ENCODE measurements around the gene STUB1.
A peak's percentile ranks its signal among the peaks of the same experiment; 100 is the strongest.

STUB1 gene

GRCh38 chr16:632486-633335 lies 47.5 kb upstream of the STUB1 start:
- no peak for DNase-seq (ENCODE audit: low read depth in 1 of 2, low spot score in 1 of 2)
- TF ChIP-seq, protein P1, sequence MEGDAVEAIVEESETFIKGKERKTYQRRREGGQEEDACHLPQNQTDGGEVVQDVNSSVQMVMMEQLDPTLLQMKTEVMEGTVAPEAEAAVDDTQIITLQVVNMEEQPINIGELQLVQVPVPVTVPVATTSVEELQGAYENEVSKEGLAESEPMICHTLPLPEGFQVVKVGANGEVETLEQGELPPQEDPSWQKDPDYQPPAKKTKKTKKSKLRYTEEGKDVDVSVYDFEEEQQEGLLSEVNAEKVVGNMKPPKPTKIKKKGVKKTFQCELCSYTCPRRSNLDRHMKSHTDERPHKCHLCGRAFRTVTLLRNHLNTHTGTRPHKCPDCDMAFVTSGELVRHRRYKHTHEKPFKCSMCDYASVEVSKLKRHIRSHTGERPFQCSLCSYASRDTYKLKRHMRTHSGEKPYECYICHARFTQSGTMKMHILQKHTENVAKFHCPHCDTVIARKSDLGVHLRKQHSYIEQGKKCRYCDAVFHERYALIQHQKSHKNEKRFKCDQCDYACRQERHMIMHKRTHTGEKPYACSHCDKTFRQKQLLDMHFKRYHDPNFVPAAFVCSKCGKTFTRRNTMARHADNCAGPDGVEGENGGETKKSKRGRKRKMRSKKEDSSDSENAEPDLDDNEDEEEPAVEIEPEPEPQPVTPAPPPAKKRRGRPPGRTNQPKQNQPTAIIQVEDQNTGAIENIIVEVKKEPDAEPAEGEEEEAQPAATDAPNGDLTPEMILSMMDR (IDR thresholded peaks at IDR 0.05; ENCODE audit: insufficient read depth, low read length): no peak
- TF ChIP-seq POLR2AphosphoS5 (IDR thresholded peaks at IDR 0.05; ENCODE audit: low read depth): peak; percentile 57
- H3K4me3 ChIP-seq (replicated peaks; ENCODE audit: insufficient read depth, low read length): no peak overlapping the region
- H3K27me3 ChIP-seq (ENCODE audit: insufficient read depth, poor library complexity, severe bottlenecking): no peaks in the 10 kb centered on the region
- H3K27ac ChIP-seq (replicated peaks): no peak overlapping the region

- no peak overlapping the region for H3K27ac ChIP-seq (replicated peaks)
- DNase-seq (ENCODE audit: low read depth in 1 of 2, low spot score in 1 of 2): no peak
- H3K4me3 ChIP-seq (replicated peaks; ENCODE audit: insufficient read depth, low read length): no peak overlapping the region
- H3K27me3 ChIP-seq (ENCODE audit: insufficient read depth, poor library complexity, severe bottlenecking): no peaks in the 10 kb centered on the region
- TF ChIP-seq, protein P2, sequence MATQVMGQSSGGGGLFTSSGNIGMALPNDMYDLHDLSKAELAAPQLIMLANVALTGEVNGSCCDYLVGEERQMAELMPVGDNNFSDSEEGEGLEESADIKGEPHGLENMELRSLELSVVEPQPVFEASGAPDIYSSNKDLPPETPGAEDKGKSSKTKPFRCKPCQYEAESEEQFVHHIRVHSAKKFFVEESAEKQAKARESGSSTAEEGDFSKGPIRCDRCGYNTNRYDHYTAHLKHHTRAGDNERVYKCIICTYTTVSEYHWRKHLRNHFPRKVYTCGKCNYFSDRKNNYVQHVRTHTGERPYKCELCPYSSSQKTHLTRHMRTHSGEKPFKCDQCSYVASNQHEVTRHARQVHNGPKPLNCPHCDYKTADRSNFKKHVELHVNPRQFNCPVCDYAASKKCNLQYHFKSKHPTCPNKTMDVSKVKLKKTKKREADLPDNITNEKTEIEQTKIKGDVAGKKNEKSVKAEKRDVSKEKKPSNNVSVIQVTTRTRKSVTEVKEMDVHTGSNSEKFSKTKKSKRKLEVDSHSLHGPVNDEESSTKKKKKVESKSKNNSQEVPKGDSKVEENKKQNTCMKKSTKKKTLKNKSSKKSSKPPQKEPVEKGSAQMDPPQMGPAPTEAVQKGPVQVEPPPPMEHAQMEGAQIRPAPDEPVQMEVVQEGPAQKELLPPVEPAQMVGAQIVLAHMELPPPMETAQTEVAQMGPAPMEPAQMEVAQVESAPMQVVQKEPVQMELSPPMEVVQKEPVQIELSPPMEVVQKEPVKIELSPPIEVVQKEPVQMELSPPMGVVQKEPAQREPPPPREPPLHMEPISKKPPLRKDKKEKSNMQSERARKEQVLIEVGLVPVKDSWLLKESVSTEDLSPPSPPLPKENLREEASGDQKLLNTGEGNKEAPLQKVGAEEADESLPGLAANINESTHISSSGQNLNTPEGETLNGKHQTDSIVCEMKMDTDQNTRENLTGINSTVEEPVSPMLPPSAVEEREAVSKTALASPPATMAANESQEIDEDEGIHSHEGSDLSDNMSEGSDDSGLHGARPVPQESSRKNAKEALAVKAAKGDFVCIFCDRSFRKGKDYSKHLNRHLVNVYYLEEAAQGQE (IDR thresholded peaks at IDR 0.05; ENCODE audit: insufficient replicate concordance, low read depth): no peak
- TF ChIP-seq SPI1 (IDR thresholded peaks at IDR 0.05; ENCODE audit: borderline replicate concordance, low read depth) (no peak), POLR2AphosphoS5 (IDR thresholded peaks at IDR 0.05; ENCODE audit: low read depth) (no peak), GABPA (IDR thresholded peaks at IDR 0.05; ENCODE audit: low read depth) (no peak)
- TF ChIP-seq, protein P1 (IDR thresholded peaks at IDR 0.05; ENCODE audit: insufficient read depth, low read length): no peak
Observed at GRCh38 chr16:633336-634050, 46.7 kb upstream of the STUB1 start.

GRCh38 chr16:634051-634670 lies 46.0 kb upstream of the STUB1 start:
- H3K27ac ChIP-seq (replicated peaks): no peak overlapping the region
- H3K4me3 ChIP-seq (replicated peaks; ENCODE audit: insufficient read depth, low read length): no peak overlapping the region
- no peak for DNase-seq (ENCODE audit: low read depth in 1 of 2, low spot score in 1 of 2)
- no peaks in the 10 kb centered on the region for H3K27me3 ChIP-seq (ENCODE audit: insufficient read depth, poor library complexity, severe bottlenecking)
- TF ChIP-seq SPI1 (IDR thresholded peaks at IDR 0.05; ENCODE audit: borderline replicate concordance, low read depth) (no peak), GABPA (IDR thresholded peaks at IDR 0.05; ENCODE audit: low read depth) (no peak), POLR2AphosphoS5 (IDR thresholded peaks at IDR 0.05; ENCODE audit: low read depth) (no peak)
- TF ChIP-seq, protein P2 (IDR thresholded peaks at IDR 0.05; ENCODE audit: insufficient replicate concordance, low read depth): no peak
- TF ChIP-seq, protein P1 (IDR thresholded peaks at IDR 0.05; ENCODE audit: insufficient read depth, low read length): no peak
